ENCODE results near the gene WDFY2. TPM values are rescaled to one million over a fixed set of nuclear protein-coding genes. Genes with fewer than 3 reads are reported as not detected.

Gene WDFY2
- total and polyA plus RNA-seq, 2 of the 8 experiments (the other 6 are each of a cell fraction or from before 2014, with no cell fraction given), result 13.9 to 29.0 TPM

GRCh38 chr13:51541809-51542258 is 42.4 kb upstream of the WDFY2 start:
- Histone ChIP-seq H2BK20ac (ENCODE audit: low read length) (no peak overlapping the region), H3K27me3 (replicated peaks in 1 of 4; ENCODE audit: control insufficient read depth in 3 of 4, extremely low read depth in 1 of 4, insufficient read depth in 3 of 4, low read length in 3 of 4) (no peaks in the 10 kb centered on the region), H3K9ac (replicated peaks in 1 of 4; ENCODE audit: extremely low read depth in 1 of 4, low read depth in 3 of 4, low read length in 3 of 4) (no peak overlapping the region; a peak in 1 of 7 replicates), H3K36me3 (ENCODE audit: control insufficient read depth in 2 of 4, insufficient read depth in 4 of 4, low read length in 3 of 4) (no peaks in the 10 kb centered on the region), H3K27ac (ENCODE audit: low read depth, low read length) (no peak overlapping the region), H3K79me1 (ENCODE audit: low read depth, low read length) (no peaks in the 10 kb centered on the region), H4K5ac (ENCODE audit: insufficient read length, low read depth, low read length) (no peak overlapping the region), H4K91ac (replicated peaks; ENCODE audit: insufficient read length, low read length) (no peak overlapping the region), H2AK5ac (ENCODE audit: low read depth, low read length) (no peak overlapping the region), H4K8ac (ENCODE audit: extremely low read depth, insufficient read depth, low read length) (no peak overlapping the region), H3K18ac (ENCODE audit: extremely low read depth, low read length) (no peak overlapping the region), H3K79me2 (ENCODE audit: control insufficient read depth in 1 of 2, insufficient read depth in 2 of 2, low read length in 2 of 2) (no peaks in the 10 kb centered on the region), H3K4me1 (replicated peaks in 1 of 4; ENCODE audit: control insufficient read depth in 3 of 4, insufficient read depth in 4 of 4, low read length in 3 of 4) (peaks cover 0 to 13% (median 5%) of the 10 kb centered on the region in 4 experiments; a peak in 4 of 7 replicates), H2BK120ac (replicated peaks; ENCODE audit: low read depth, low read length) (no peak overlapping the region), H3K14ac (ENCODE audit: insufficient read length) (no peak overlapping the region), H2BK15ac (ENCODE audit: low read length) (peak overlapping the region; percentile 13; the same call in 1 of the 2 replicates), H3K4ac (replicated peaks; ENCODE audit: insufficient read length, low read depth, low read length) (no peak overlapping the region), H2AFZ (ENCODE audit: low read length) (peak overlapping the region; percentile 68; the same call in 1 of the 2 replicates), H4K20me1 (replicated peaks in 1 of 2; ENCODE audit: control insufficient read depth in 1 of 2, insufficient read depth in 2 of 2, low read length in 2 of 2) (no peaks in the 10 kb centered on the region), H3K4me2 (ENCODE audit: insufficient read depth in 1 of 2, low read depth in 2 of 2, low read length in 2 of 2) (no peak overlapping the region), H2BK12ac (ENCODE audit: low read depth, low read length) (no peak overlapping the region), H3K4me3 (ENCODE audit: extremely low read depth in 1 of 4, insufficient read depth in 2 of 4, low read depth in 3 of 4, low read length in 4 of 4) (no peak overlapping the region), H3K23ac (ENCODE audit: insufficient read length) (no peak overlapping the region), H3K9me3 (ENCODE audit: insufficient read depth in 2 of 2, low read depth in 1 of 2, low read length in 1 of 2) (no peaks in the 10 kb centered on the region), H3K56ac (replicated peaks; ENCODE audit: insufficient read length, low read depth, low read length) (no peak overlapping the region), H2BK5ac (ENCODE audit: low read depth, low read length) (no peak overlapping the region), H3K23me2 (ENCODE audit: low read depth, low read length) (no peaks in the 10 kb centered on the region; the same call in 1 of the 2 replicates)
- FAIRE-seq (no peak), DNase-seq (ENCODE audit: low read depth in 1 of 2, low spot score in 2 of 2) (no peak)
- ChIA-PET POLR2A (ENCODE audit: partially characterized antibody) (interaction anchor here (0.6 to 1.6 kb wide), 4 partner anchors 17 to 362 kb away, joined by 3 to 5 read pairs (median 4); partner anchors contain the start of gene INTS6), CTCF (ENCODE audit: partially characterized antibody) (interaction anchor here (1.4 kb wide), 1 partner anchor 304 kb away, joined by 3 read pairs; no protein-coding TSS in a partner anchor)
- WGBS, 2 experiments (ENCODE audit: extremely low coverage in 1 of 2, insufficient coverage in 1 of 2, insufficient read length in 1 of 2, insufficient replicate concordance in 2 of 2, low coverage in 1 of 2, low lambda C conversion rate in 2 of 2, missing lambda C conversion rate in 1 of 2), result 86% methylated on average over 6 of the region's 6 CpGs; no CpG with 5 or more reads in 1 of the 2 experiments
- TF ChIP-seq MAX (IDR thresholded peaks at IDR 0.05), result no peak
- no peak for TF ChIP-seq CHD1 (IDR thresholded peaks at IDR 0.05; ENCODE audit: low read depth, low read length)
- TF ChIP-seq TEAD4 (IDR thresholded peaks at IDR 0.05; ENCODE audit: low read depth, low read length), result no peak

Measured in H1 (cell line).